Adrenal gland (tissue), 5 donors: ENCODE measurements around the gene IQGAP2.

Experiments
- POLR2A ChIP-seq, 2 donors: fragments of 450-650 bp; IDR thresholded peaks; one replicate each; pipeline ENCODE4 v1.6.1; 2017; ENCODE audit warnings: antibody characterized with exemption in 2 of 2, mild to moderate bottlenecking in 2 of 2, moderate library complexity in 1 of 2
- TF ChIP-seq, protein P1 (sequence below), 6 experiments: fragments of 450-650 bp in 4 of 6; fragments of 200-600 bp in 2 of 6; sonication (generic) in 1 of 6; IDR thresholded peaks; 1 replicate in 5 of 6; 2 replicates in 1 of 6; pipeline versions ENCODE4 v1.5.1 to v1.8.0; 2016 to 2021; ENCODE audit warnings: antibody characterized with exemption in 6 of 6, mild to moderate bottlenecking in 2 of 6, moderate library complexity in 1 of 6
- donor health status: DM: no; HTN: no; CAD: no.

GRCh38 chr5:76662521-76662920 lies 259.4 kb downstream of the IQGAP2 start:
- TF ChIP-seq, protein P1, sequence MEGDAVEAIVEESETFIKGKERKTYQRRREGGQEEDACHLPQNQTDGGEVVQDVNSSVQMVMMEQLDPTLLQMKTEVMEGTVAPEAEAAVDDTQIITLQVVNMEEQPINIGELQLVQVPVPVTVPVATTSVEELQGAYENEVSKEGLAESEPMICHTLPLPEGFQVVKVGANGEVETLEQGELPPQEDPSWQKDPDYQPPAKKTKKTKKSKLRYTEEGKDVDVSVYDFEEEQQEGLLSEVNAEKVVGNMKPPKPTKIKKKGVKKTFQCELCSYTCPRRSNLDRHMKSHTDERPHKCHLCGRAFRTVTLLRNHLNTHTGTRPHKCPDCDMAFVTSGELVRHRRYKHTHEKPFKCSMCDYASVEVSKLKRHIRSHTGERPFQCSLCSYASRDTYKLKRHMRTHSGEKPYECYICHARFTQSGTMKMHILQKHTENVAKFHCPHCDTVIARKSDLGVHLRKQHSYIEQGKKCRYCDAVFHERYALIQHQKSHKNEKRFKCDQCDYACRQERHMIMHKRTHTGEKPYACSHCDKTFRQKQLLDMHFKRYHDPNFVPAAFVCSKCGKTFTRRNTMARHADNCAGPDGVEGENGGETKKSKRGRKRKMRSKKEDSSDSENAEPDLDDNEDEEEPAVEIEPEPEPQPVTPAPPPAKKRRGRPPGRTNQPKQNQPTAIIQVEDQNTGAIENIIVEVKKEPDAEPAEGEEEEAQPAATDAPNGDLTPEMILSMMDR (IDR thresholded peaks at IDR 0.05), result no peak
- no peak for TF ChIP-seq POLR2A (IDR thresholded peaks at IDR 0.05)
